SK-N-MC (cell line): Measurements from ENCODE around the gene GINS1.
A peak's percentile ranks its signal among the peaks of the same experiment; 100 is the strongest.

Source experiments
- DNase-seq: peaks from one replicate; pipeline ENCODE4 v3.0.0-alpha.2; 2011; ENCODE audit warnings: low read depth, low spot score
- H3K27ac ChIP-seq: fragments of 200-600 bp; sonication (generic); 2 replicates; pipeline ENCODE4 v1.5.1; 2016; ENCODE audit warnings: mixed run types
- H3K36me3 ChIP-seq: fragments of 200-600 bp; sonication (generic); 2 replicates; pipeline ENCODE4 v1.6.1; 2017; ENCODE audit warnings: antibody characterized with exemption, low read length, mixed read lengths; ENCODE audit not compliant: insufficient read depth
- H3K4me3 ChIP-seq: fragments of 200-600 bp; sonication (generic); 2 replicates; pipeline ENCODE4 v1.5.1; 2016
- H3K9ac ChIP-seq: fragments of 200-600 bp; sonication (generic); 2 replicates; pipeline ENCODE4 v1.8.0; 2017; ENCODE audit warnings: mixed run types, mixed read lengths; ENCODE audit not compliant: insufficient read length
- H3K9me3 ChIP-seq: fragments of 200-600 bp; sonication (generic); 2 replicates; pipeline ENCODE4 v1.6.1; 2017; ENCODE audit warnings: low read depth, mild to moderate bottlenecking, antibody characterized with exemption, low read length, moderate library complexity, mixed read lengths
- EZH2 ChIP-seq: fragments of 200-600 bp; sonication (generic); IDR thresholded peaks from one replicate; pipeline ENCODE4 v1.6.1; 2017; ENCODE audit warnings: antibody characterized with exemption
- FOXP2 ChIP-seq: optimal IDR thresholded peaks from 2 replicates; pipeline ENCODE3; 2011; ENCODE audit warnings: mild to moderate bottlenecking, moderate library complexity; ENCODE audit not compliant: insufficient read depth; ENCODE audit errors: extremely low read length, control extremely low read depth
- POLR2AphosphoS5 ChIP-seq: IDR thresholded peaks from 2 replicates; pipeline ENCODE4 v1.6.1; 2012; ENCODE audit warnings: mild to moderate bottlenecking, low read depth, low read length, borderline replicate concordance

Gene GINS1

GRCh38 chr20:25380945-25381614, 26.4 kb upstream of the GINS1 start:
- no peak for TF ChIP-seq FOXP2
- no peak for TF ChIP-seq POLR2AphosphoS5
- no peak for DNase-seq
- no peak overlapping the region for H3K27ac ChIP-seq
- H3K4me3 ChIP-seq: no peak overlapping the region
- no peaks in the 10 kb centered on the region; the same call in 1 of the 2 replicates for H3K36me3 ChIP-seq
- H3K9me3 ChIP-seq: no peaks in the 10 kb centered on the region
- H3K9ac ChIP-seq: no peak overlapping the region

- no peak overlapping the region for H3K27ac ChIP-seq
- TF ChIP-seq EZH2 (no peak), POLR2AphosphoS5 (no peak), FOXP2 (no peak)
- H3K4me3 ChIP-seq: no peak overlapping the region
Measured at GRCh38 chr20:25382704-25383370, 24.6 kb upstream of the GINS1 start.

GRCh38 chr20:25389401-25389857, 18.0 kb upstream of the GINS1 start:
- H3K27ac ChIP-seq: no peak overlapping the region
- H3K9me3 ChIP-seq: no peaks in the 10 kb centered on the region
- H3K4me3 ChIP-seq: peak overlapping the region; percentile 94
- peak overlapping the region; percentile 84 for H3K9ac ChIP-seq
- no peak for TF ChIP-seq EZH2
- TF ChIP-seq POLR2AphosphoS5: no peak
- TF ChIP-seq FOXP2: no peak
- no peak for DNase-seq
- H3K36me3 ChIP-seq: no peaks in the 10 kb centered on the region

More at GRCh38 chr20:25382704-25383370, 24.6 kb upstream of the GINS1 start:
- Histone ChIP-seq H3K9me3 (no peaks in the 10 kb centered on the region), H3K36me3 (no peaks in the 10 kb centered on the region; the same call in 1 of the 2 replicates), H3K9ac (no peak overlapping the region)
- no peak for DNase-seq

GRCh38 chr20:25389858-25390537, 17.5 kb upstream of the GINS1 start:
- peak overlapping the region; percentile 94 for H3K4me3 ChIP-seq
- no peak for DNase-seq
- no peak overlapping the region for H3K27ac ChIP-seq
- TF ChIP-seq FOXP2: no peak
- TF ChIP-seq EZH2: no peak
- TF ChIP-seq POLR2AphosphoS5: no peak
- peak overlapping the region; percentile 84 for H3K9ac ChIP-seq
- H3K36me3 ChIP-seq: no peaks in the 10 kb centered on the region
- H3K9me3 ChIP-seq: no peaks in the 10 kb centered on the region

- TF ChIP-seq FOXP2: no peak
- no peak for TF ChIP-seq EZH2
- TF ChIP-seq POLR2AphosphoS5: peak; percentile 93
- no peaks in the 10 kb centered on the region for H3K36me3 ChIP-seq
- peak; percentile 42 for DNase-seq
- H3K4me3 ChIP-seq: peak within 1 kb of the TSS; percentile 94
- peak within 1 kb of the TSS; percentile 65 for H3K27ac ChIP-seq
- H3K9me3 ChIP-seq: no peaks in the 10 kb centered on the region
- H3K9ac ChIP-seq: peak within 1 kb of the TSS; percentile 87
Measured at GRCh38 chr20:25390538-25391528, 16.6 kb upstream of the GINS1 start, which contains the start of gene ABHD12. Gene ABHD12, minus strand, starts transcription at chr20:25390835. Its CDS starts 132 bp downstream, at chr20:25390703.

- H3K27ac ChIP-seq: no peak overlapping the region
- TF ChIP-seq EZH2 (no peak), FOXP2 (no peak), POLR2AphosphoS5 (no peak)
- H3K36me3 ChIP-seq: no peaks in the 10 kb centered on the region
- no peaks in the 10 kb centered on the region for H3K9me3 ChIP-seq
- no peak overlapping the region for H3K4me3 ChIP-seq
- DNase-seq: no peak
- no peak overlapping the region for H3K9ac ChIP-seq
Measured at GRCh38 chr20:25394276-25394675, 13.2 kb upstream of the GINS1 start.

- no peaks in the 10 kb centered on the region for H3K36me3 ChIP-seq
- H3K9ac ChIP-seq: no peak overlapping the region
- TF ChIP-seq FOXP2: no peak
- TF ChIP-seq EZH2: no peak
- no peak for TF ChIP-seq POLR2AphosphoS5
- H3K27ac ChIP-seq: no peak overlapping the region
- H3K4me3 ChIP-seq: no peak overlapping the region
- no peaks in the 10 kb centered on the region for H3K9me3 ChIP-seq
- DNase-seq: no peak
Measured at GRCh38 chr20:25394996-25395395, 12.5 kb upstream of the GINS1 start.

GRCh38 chr20:25397096-25397495, 10.4 kb upstream of the GINS1 start:
- Histone ChIP-seq H3K36me3 (no peaks in the 10 kb centered on the region), H3K4me3 (no peak overlapping the region)
- TF ChIP-seq POLR2AphosphoS5: no peak
- TF ChIP-seq EZH2: no peak
- TF ChIP-seq FOXP2: no peak

More at GRCh38 chr20:25397096-25397495, 10.4 kb upstream of the GINS1 start:
- no peaks in the 10 kb centered on the region for H3K9me3 ChIP-seq
- no peak for DNase-seq
- no peak overlapping the region for H3K27ac ChIP-seq
- H3K9ac ChIP-seq: no peak overlapping the region
